Mesodermal cell (in vitro differentiated cells): ENCODE data around the gene CD59.
A peak's percentile ranks its signal among the peaks of the same experiment; 100 is the strongest.
"Not testable (repeated sequence)": the region's sequence is repeated elsewhere in the genome, so short reads cannot be mapped to it uniquely, and the experiment has no call there.

ENCODE experiments used
- H3K27ac ChIP-seq: 2 replicates; pipeline ENCODE4 v1.7.0; 2013; ENCODE audit warnings: mild to moderate bottlenecking, low read depth, low read length, moderate library complexity; ENCODE audit not compliant: severe bottlenecking
- H3K36me3 ChIP-seq: 2 replicates; pipeline ENCODE4 v1.7.1; 2013; ENCODE audit warnings: mild to moderate bottlenecking, low read length, moderate library complexity; ENCODE audit not compliant: control insufficient read depth, insufficient read depth
- H3K4me1 ChIP-seq: one replicate; pipeline ENCODE4 v1.7.1; 2013; ENCODE audit warnings: mild to moderate bottlenecking, low read length; ENCODE audit not compliant: insufficient read depth, control insufficient read depth, poor library complexity, severe bottlenecking
- H3K4me3 ChIP-seq: 2 replicates; pipeline ENCODE4 v1.7.0; 2013; ENCODE audit warnings: low read length, control low read depth, mild to moderate bottlenecking; ENCODE audit not compliant: insufficient read depth, poor library complexity, severe bottlenecking; ENCODE audit errors: extremely low read depth
- H3K9me3 ChIP-seq: 2 replicates; pipeline ENCODE4 v1.7.1; 2013; ENCODE audit warnings: mild to moderate bottlenecking, low read length, moderate library complexity; ENCODE audit not compliant: control insufficient read depth
- WGBS, 2 experiments: methylation state at CpG; one replicate each; pipeline ENCODE4 v1.1.5; 2013; ENCODE audit warnings: missing lambda C conversion rate in 2 of 2; ENCODE audit not compliant: insufficient coverage in 2 of 2; 5-methylcytosine and 5-hydroxymethylcytosine counted together

CD59 gene

DNA sequence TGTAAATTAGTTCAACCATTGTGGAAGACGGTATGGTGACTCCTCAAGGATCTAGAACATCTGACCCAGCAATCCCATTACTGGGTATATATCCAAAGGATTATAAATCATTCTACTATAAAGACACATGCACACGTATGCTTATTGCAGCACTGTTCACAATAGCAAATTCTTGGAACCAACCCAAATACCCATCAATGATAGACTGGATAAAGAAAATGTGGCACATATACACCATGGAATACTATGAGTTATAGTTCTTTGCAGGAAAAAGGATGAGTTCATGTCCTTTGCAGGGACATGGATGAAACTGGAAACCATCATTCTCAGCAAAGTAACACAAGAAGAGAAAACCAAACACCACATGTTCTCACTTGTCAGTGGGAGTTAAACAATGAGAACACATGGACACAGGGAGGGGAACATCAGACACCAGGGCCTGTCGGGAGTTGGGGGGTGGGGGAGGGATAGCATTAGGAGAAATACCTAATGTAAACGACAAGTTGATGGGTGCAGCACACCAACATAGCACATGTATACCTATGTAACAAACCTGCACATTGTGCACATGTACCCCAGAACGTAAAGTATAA lies 7.1 kb downstream of the CD59 start:
- H3K4me1 ChIP-seq: peaks cover 17% of the 10 kb centered on the region
- WGBS, 2 experiments: 93 to 100% methylated on average over 2 to 3 of the region's 5 CpGs
- H3K36me3 ChIP-seq: peaks cover 28% of the 10 kb centered on the region

DNA sequence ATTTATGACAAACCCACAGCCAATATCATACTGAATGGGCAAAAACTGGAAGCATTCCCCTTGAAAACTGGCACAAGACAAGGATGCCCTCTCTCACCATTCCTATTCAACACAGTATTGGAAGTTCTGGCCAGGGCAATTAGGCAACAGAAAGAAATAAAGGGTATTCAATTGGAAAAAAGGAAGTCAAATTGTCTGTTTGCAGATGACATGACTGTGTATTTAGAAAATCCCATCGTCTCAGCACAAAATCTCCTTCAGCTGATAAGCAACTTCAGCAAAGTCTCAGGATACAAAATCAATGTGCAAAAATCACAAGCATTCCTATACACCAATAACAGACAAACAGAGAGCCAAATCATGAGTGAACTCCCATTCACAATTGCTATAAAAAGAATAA lies 8.7 kb downstream of the CD59 start:
- H3K4me3 ChIP-seq, H3K9me3 ChIP-seq, H3K27ac ChIP-seq: not testable (repeated sequence)
- Histone ChIP-seq H3K36me3 (peaks cover 14% of the 10 kb centered on the region), H3K4me1 (peaks cover 29% of the 10 kb centered on the region)
- no CpG with 5 or more reads among the region's 1 CpG for WGBS, 2 experiments

More for the DNA sequence above, 7.1 kb downstream of the CD59 start:
- H3K9me3 ChIP-seq, H3K27ac ChIP-seq, H3K4me3 ChIP-seq: not testable (repeated sequence)

DNA sequence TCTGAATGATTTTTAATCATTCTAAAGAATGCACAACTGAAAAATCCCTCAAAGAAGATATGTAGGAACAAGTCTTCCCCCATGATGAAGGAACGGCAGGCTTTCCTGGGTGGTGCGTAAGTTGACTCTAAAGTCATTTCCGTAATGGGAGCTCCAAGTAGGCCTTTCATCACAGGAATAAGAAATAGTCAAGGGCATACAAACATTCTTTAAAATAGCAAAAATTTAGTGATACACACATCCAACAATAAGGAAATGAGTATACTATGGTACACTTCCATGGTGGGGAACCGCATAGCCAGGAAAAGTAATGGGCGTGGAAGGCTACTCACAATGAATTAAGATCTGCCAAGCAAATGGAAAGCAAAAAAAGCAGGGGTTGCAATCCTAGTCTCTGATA lies 10.7 kb downstream of the CD59 start:
- Histone ChIP-seq H3K4me3 (no peak overlapping the region), H3K27ac (peak overlapping the region; percentile 1), H3K9me3 (no peaks in the 10 kb centered on the region), H3K36me3 (peaks cover 19% of the 10 kb centered on the region), H3K4me1 (peaks cover 49% of the 10 kb centered on the region)
- WGBS, 2 experiments: 71 to 75% methylated on average over 2 of the region's 5 CpGs

DNA sequence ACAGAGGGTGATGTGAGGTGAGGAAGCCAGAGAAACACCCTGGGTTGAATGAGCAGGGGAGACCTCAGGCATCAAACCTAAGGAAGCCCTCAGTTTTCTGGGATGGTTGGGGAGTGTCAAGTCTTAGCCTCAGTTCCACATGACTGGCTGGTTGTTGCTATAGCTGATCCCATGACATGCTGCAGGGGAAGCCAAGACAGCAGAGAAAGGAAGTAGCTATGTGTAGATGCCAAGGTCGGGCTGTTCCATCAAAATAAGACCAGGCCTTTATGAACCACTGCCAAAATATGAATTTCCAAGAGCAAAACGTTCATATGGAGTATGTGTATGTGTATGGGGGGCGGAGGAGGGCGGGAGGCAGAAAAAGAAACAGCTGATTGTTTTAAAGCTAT lies 11.6 kb downstream of the CD59 start:
- WGBS, 2 experiments: 95 to 100% methylated on average over 1 to 3 of the region's 4 CpGs
- H3K4me3 ChIP-seq: no peak overlapping the region
- peaks cover 50% of the 10 kb centered on the region for H3K4me1 ChIP-seq
- H3K36me3 ChIP-seq: peaks cover 22% of the 10 kb centered on the region
- no peaks in the 10 kb centered on the region for H3K9me3 ChIP-seq
- H3K27ac ChIP-seq: peak overlapping the region; percentile 96

DNA sequence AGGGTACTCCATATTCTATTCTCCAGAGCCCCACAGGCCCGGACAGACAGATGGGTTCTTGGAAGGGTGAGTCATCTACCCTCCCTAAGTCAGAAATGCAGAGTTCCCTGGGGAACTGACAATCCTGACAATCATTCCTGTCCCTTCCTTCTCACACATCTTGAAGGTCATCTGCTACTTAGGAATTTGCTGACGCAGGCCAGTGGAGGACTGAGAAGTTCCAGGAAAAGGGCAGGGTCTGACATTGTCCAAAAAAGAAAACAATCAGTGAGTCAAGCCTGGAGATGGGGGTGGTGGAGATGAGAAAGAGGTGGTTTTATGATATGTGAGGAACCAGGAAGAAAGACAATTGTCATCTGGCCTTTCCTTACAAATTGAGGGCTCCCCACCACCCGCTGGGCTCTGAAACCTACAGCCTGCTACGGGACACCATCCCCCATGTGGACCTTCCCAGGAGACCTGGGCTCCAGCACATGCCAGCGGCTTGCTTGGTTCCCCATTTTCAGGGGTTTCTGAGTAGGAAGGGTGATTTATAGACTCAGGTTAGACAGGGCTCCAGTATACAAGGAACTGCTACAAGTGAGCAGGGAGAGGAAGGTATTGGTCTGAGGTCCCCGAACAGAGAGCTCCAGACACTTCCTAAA lies 12.9 kb downstream of the CD59 start:
- no peaks in the 10 kb centered on the region for H3K9me3 ChIP-seq
- H3K27ac ChIP-seq: peak overlapping the region; percentile 96
- H3K4me1 ChIP-seq: peaks cover 50% of the 10 kb centered on the region
- WGBS, 2 experiments: 67 to 86% methylated on average over 2 to 4 of the region's 6 CpGs
- peaks cover 30% of the 10 kb centered on the region for H3K36me3 ChIP-seq
- no peak overlapping the region for H3K4me3 ChIP-seq

DNA sequence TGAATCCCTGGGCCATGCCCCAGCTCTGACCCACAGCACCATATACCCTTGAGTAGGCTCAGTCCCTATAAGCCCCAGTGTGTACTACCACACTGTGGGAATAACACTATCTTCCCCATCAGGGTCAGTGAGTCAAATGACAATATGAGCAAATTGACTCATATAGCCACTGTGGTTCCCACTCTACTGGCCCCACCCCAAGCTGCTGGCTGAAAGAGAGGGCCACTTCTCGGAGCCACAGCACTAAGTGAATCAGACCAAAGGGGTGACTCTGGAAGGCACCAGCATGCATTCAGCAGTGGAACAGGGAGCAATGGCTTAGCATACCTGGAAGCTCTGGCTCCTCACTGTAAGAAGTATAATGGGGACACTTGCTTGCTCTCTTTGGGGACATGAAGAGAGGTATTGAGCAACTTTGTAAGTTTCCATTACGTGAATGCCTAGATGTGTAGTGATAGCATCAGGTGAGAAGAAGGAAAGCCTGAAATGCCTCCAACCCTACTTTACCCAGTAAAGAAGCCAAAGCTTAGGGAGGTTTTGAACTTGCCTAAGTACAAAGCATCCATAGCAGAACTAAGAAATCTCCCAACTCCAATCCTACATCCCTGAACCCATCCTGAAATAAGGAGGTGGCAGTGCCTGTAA lies 13.5 kb downstream of the CD59 start:
- peaks cover 50% of the 10 kb centered on the region for H3K4me1 ChIP-seq
- WGBS, 2 experiments: 100% methylated on average over 1 of the region's 2 CpGs
- no peak overlapping the region for H3K4me3 ChIP-seq
- H3K27ac ChIP-seq: peak overlapping the region; percentile 96
- H3K9me3 ChIP-seq: no peaks in the 10 kb centered on the region
- H3K36me3 ChIP-seq: peaks cover 37% of the 10 kb centered on the region

DNA sequence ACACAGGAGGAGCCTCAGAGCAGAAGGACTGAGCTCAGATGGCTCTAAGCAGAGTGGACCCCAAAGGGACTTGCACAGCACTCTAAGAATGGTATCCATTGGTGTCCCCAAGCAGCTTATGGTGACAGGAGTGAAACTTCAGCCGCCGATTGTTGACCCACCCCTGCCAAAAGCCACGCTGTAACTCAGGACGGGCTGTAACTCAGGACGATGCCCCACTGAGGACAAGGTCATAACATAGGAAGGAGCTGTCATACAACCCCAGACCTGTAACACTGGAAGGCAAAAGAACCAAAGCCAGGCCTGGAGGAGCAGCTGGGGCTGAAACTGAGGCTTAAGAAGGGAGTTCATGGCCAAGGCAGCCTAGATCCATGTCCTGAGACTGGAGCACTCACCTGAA lies 14.2 kb downstream of the CD59 start:
- 83 to 98% methylated on average over 4 to 5 of the region's 5 CpGs for WGBS, 2 experiments
- Histone ChIP-seq H3K4me1 (peaks cover 50% of the 10 kb centered on the region), H3K36me3 (peaks cover 44% of the 10 kb centered on the region)

DNA sequence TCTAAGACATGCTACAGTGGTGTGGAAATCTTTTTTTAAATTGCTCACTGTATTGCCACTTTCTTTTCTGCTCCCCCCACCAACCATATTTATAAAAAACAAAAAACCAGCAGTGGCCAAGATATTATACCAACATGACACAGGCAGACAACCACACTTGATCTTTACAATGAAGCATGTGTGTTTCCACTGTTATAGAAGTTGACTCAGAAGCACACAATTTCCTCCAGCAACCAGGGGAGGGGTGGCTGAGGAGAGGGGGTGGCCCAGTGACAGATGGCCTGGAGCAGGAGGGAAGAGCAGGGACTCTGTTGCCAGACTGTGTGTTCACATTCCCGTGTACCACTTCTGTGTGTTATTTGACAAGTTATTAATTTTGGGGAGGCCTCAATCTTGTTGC lies 14.8 kb downstream of the CD59 start:
- H3K27ac ChIP-seq: peak overlapping the region; percentile 96
- H3K4me3 ChIP-seq: no peak overlapping the region
- peaks cover 49% of the 10 kb centered on the region for H3K36me3 ChIP-seq
- peaks cover 50% of the 10 kb centered on the region for H3K4me1 ChIP-seq
- no peaks in the 10 kb centered on the region for H3K9me3 ChIP-seq
- WGBS, 2 experiments: 100% methylated on average over 1 of the region's 1 CpG; no CpG with 5 or more reads in 1 of the 2 experiments

More for the DNA sequence above, 14.2 kb downstream of the CD59 start:
- no peak overlapping the region for H3K4me3 ChIP-seq
- peak overlapping the region; percentile 96 for H3K27ac ChIP-seq
- H3K9me3 ChIP-seq: no peaks in the 10 kb centered on the region

DNA sequence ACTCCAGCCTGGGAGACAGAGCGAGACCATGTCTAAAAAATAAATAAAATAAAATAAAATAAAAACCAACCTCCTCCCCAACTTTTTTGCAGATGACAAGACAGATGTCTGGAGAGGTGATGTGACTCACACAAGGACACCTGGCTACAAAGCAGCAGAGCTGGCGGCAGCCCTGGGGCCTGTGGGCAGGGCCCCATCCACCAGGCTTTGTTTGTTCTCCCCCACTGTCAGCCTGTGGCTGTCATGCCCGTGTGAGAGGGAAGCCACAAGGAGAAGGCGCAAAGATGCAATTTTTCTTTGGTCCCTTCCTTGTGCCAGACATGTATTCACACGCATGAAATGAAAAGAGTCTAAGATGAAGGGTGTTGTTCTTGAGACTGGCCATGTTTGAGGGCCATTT lies 16.6 kb downstream of the CD59 start:
- peaks cover 67% of the 10 kb centered on the region for H3K36me3 ChIP-seq
- H3K4me1 ChIP-seq: peaks cover 41% of the 10 kb centered on the region
- H3K27ac ChIP-seq: no peak overlapping the region
- WGBS, 2 experiments: 91 to 95% methylated on average over 3 to 4 of the region's 5 CpGs
- no peak overlapping the region for H3K4me3 ChIP-seq
- H3K9me3 ChIP-seq: no peaks in the 10 kb centered on the region

DNA sequence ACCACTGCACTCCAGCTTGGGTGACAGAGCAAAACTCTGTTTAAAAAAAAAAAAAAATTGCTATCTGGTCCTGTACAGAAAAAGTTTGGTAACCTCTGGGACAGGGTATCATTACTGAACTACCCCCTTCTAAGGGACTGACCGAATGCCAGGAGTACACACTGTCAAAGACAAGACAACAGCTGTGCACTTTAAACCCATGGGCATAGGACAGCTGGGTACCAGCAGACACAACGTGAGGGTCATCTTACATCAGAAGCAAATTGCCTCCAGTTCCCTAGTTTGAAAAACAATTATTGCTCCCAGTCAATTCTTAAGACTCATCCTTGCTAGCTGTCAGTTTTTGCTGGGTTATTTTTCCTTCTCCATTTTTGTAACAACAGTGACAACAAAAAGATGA lies 17.8 kb downstream of the CD59 start:
- Histone ChIP-seq H3K27ac (no peak overlapping the region), H3K4me1 (peaks cover 30% of the 10 kb centered on the region), H3K9me3 (no peaks in the 10 kb centered on the region), H3K36me3 (peaks cover 77% of the 10 kb centered on the region), H3K4me3 (no peak overlapping the region)
- 94 to 96% methylated on average over 2 of the region's 2 CpGs for WGBS, 2 experiments

DNA sequence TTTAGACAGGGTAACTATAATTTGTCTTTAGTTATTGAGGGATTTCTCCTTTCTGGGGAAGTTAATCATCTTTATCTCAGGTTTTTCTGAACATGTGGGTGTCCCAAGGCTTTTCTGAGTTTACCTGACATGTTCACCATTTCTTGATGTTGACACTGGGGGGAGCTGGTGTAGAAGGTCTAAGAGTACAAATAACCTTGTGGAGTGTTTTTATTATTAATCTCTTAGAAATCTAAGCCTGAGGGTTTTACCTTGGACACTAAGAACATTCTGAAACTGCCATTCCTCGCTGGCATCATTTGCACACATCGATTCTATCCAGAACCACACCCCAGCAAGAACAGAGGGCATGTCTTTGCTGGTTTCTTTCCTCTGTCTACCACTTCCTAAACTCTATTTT lies 20.0 kb downstream of the CD59 start:
- peaks cover 8% of the 10 kb centered on the region for H3K4me1 ChIP-seq
- H3K36me3 ChIP-seq: peaks cover 93% of the 10 kb centered on the region
- 93% methylated on average over 2 of the region's 2 CpGs; no CpG with 5 or more reads in 1 of the 2 experiments for WGBS, 2 experiments
- no peak overlapping the region for H3K4me3 ChIP-seq
- H3K9me3 ChIP-seq: no peaks in the 10 kb centered on the region
- no peak overlapping the region for H3K27ac ChIP-seq
